GM12891 (cell line): ENCODE data around the gene S100A12.

Experiments
- POLR2A ChIP-seq: IDR thresholded peaks from 2 replicates; pipeline ENCODE4 v1.6.1; 2011; ENCODE audit warnings: low read depth, low read length, control low read depth
- POLR2AphosphoS5 ChIP-seq: IDR thresholded peaks from 2 replicates; pipeline ENCODE4 v1.6.1; 2011; ENCODE audit warnings: low read depth, low read length, control low read depth
- TAF1 ChIP-seq: IDR thresholded peaks from 2 replicates; pipeline ENCODE4 v1.6.1; 2011; ENCODE audit warnings: low read depth, low read length, control low read depth

DNA sequence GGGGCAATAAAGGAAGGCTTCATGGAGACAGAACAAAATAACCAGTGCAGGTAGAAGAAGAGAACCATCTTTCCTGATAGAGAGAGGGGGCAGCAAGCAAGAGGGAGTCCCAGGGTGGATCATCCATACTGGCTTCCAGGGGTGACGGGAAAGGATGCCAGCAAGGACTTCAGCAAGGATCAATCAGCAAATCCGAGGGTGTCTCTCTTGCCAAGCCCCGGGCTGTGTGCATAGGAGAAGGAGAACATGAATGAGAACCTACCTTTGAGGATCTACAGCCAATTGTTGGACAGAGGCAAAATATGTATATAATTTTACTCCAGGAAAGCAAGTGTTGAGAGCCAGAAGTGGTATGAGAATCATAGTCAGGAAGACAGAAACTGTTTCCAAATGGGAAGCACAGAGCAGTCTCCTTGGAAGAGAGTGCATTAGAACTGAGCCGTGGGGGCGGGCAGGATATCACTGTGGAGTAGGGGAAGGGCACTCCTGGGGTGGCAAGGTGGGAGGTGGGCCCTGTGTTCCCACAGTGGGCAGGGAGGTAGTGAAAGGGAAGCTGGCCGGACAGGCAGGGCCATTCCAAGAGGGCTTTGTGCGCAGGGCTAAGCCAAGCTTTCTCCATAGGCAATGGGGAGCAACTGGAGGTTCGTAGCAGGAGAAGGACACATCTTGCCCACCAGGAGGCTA lies 18.9 kb downstream of the S100A12 start:
- TF ChIP-seq POLR2A: no peak
- no peak for TF ChIP-seq POLR2AphosphoS5
- TF ChIP-seq TAF1: no peak
